B cell (primary cell): ENCODE measurements around the gene NPHP4. TPM values are rescaled to one million over a fixed set of nuclear protein-coding genes. Genes with fewer than 3 reads are reported as not detected.

ENCODE experiments used
- ATAC-seq: fragments of 200-7000 bp; cut with Tn5 transposase; one replicate; pipeline ENCODE4 v1.10.0; 2021; ENCODE audit warnings: low read depth, mild to moderate bottlenecking, moderate number of reproducible peaks, moderate library complexity
- CTCF ChIA-PET: fragments of 350-600 bp; sonication (Branson Sonifier 250); formaldehyde crosslinking; loops from one replicate; lab custom pipeline; 2021; ENCODE audit warnings: antibody characterized with exemption, inconsistent platforms; lab: Charles Lee
- POLR2A ChIA-PET: fragments of 350-600 bp; sonication (Branson Sonifier 250); formaldehyde crosslinking; loops from one replicate; lab custom pipeline; 2021; ENCODE audit warnings: antibody characterized with exemption; lab: Charles Lee
- DNase-seq: peaks from one replicate; pipeline ENCODE4 v3.0.0; 2013
- H2AFZ ChIP-seq: 2 replicates; pipeline ENCODE4 v1.6.1; 2012; ENCODE audit warnings: mild to moderate bottlenecking, low read depth, low read length; ENCODE audit not compliant: insufficient read depth, poor library complexity, severe bottlenecking
- H3K27ac ChIP-seq, 2 donors: 1 replicate in 1 of 2; 2 replicates in 1 of 2; pipeline ENCODE4 v1.5.1; 2012 to 2013; ENCODE audit warnings: low read length in 2 of 2, mild to moderate bottlenecking in 2 of 2, moderate library complexity in 1 of 2
- H3K27me3 ChIP-seq, 4 experiments: fragments of 200-600 bp in 1 of 4; sonication (generic) in 1 of 4; replicated peaks in 1 of 4; 1 replicate in 2 of 4; 2 replicates in 2 of 4; pipeline versions ENCODE4 v1.6.1 to v1.7.0; 2013 to 2016; ENCODE audit warnings: low read length in 3 of 4, mild to moderate bottlenecking in 2 of 4, mixed read lengths in 1 of 4, moderate library complexity in 1 of 4; ENCODE audit not compliant: insufficient read depth in 4 of 4, control insufficient read depth in 3 of 4; ENCODE audit errors: control extremely low read depth in 1 of 4
- H3K36me3 ChIP-seq, 2 experiments: replicated peaks in 1 of 2; 1 replicate in 1 of 2; 2 replicates in 1 of 2; pipeline versions ENCODE4 v1.6.1 to v1.7.1; 2013; ENCODE audit warnings: low read length in 1 of 2; ENCODE audit not compliant: insufficient read depth in 2 of 2, control insufficient read depth in 1 of 2; ENCODE audit errors: control extremely low read depth in 1 of 2, extremely low read depth in 1 of 2
- H3K4me1 ChIP-seq, 2 donors: fragments of 200-600 bp in 1 of 2; sonication (generic) in 1 of 2; 1 replicate in 1 of 2; 2 replicates in 1 of 2; pipeline versions ENCODE4 v1.5.1 to v1.6.1; 2013 to 2017; ENCODE audit warnings: low read length in 2 of 2; ENCODE audit not compliant: control insufficient read depth in 2 of 2, insufficient read depth in 2 of 2
- H3K4me2 ChIP-seq: replicated peaks from 2 replicates; pipeline ENCODE3; 2012; ENCODE audit warnings: mild to moderate bottlenecking, low read depth, low read length; ENCODE audit not compliant: poor library complexity, severe bottlenecking
- H3K4me3 ChIP-seq, 5 experiments: fragments of 200-600 bp in 1 of 5; sonication (generic) in 1 of 5; 1 replicate in 3 of 5; 2 replicates in 2 of 5; pipeline versions ENCODE4 v1.5.1 to v1.7.0; 2011 to 2016; ENCODE audit warnings: low read length in 4 of 5, mild to moderate bottlenecking in 4 of 5, low read depth in 2 of 5, control low read depth in 1 of 5, moderate library complexity in 1 of 5; ENCODE audit not compliant: insufficient read depth in 1 of 5; ENCODE audit errors: control extremely low read depth in 1 of 5, extremely low read depth in 1 of 5
- H3K79me2 ChIP-seq: fragments of 200-600 bp; sonication (generic); one replicate; pipeline ENCODE4 v1.6.0; 2016; ENCODE audit warnings: low read length; ENCODE audit not compliant: control insufficient read depth, insufficient read depth
- H3K9ac ChIP-seq: fragments of 200-600 bp; sonication (generic); 2 replicates; pipeline ENCODE4 v1.6.1; 2017; ENCODE audit warnings: mild to moderate bottlenecking, low read length, moderate library complexity
- H3K9me3 ChIP-seq, 3 donors: one replicate each; pipeline versions ENCODE4 v1.6.1 to v1.7.1; 2013; ENCODE audit warnings: low read length in 2 of 3; ENCODE audit not compliant: control insufficient read depth in 2 of 3, insufficient read depth in 1 of 3; ENCODE audit errors: control extremely low read depth in 1 of 3
- H4K20me1 ChIP-seq: 2 replicates; pipeline ENCODE4 v1.6.0; 2012; ENCODE audit warnings: mild to moderate bottlenecking, low read length; ENCODE audit not compliant: insufficient read depth, control insufficient read depth, poor library complexity, severe bottlenecking
- H3K27ac Mint-ChIP-seq: one replicate; pipeline ENCODE4 v1.8.0; 2021; ENCODE audit warnings: mixed read lengths
- H3K27me3 Mint-ChIP-seq: one replicate; pipeline ENCODE4 v1.8.0; 2021; ENCODE audit warnings: mixed read lengths
- H3K4me1 Mint-ChIP-seq: one replicate; pipeline ENCODE4 v1.8.0; 2021; ENCODE audit warnings: mixed read lengths
- H3K4me3 Mint-ChIP-seq: one replicate; pipeline ENCODE4 v1.8.0; 2021; ENCODE audit warnings: mixed read lengths
- H3K9me3 Mint-ChIP-seq: one replicate; pipeline ENCODE4 v1.8.0; 2022; ENCODE audit warnings: mixed read lengths; ENCODE audit not compliant: insufficient read depth
- CTCF ChIP-seq: fragments of 200-600 bp; IDR thresholded peaks from one replicate; pipeline ENCODE4 v1.8.0; 2022; ENCODE audit warnings: antibody characterized with exemption, mild to moderate bottlenecking
- EZH2 ChIP-seq: IDR thresholded peaks from 2 replicates; pipeline ENCODE4 v1.6.1; 2012; ENCODE audit warnings: borderline replicate concordance, low read depth, mild to moderate bottlenecking, moderate library complexity, low read length; ENCODE audit not compliant: insufficient read depth, poor library complexity, severe bottlenecking
- WGBS: methylation state at CpG from one replicate; pipeline ENCODE4 v1.1.5; 2013; ENCODE audit warnings: missing lambda C conversion rate; ENCODE audit not compliant: insufficient coverage; 5-methylcytosine and 5-hydroxymethylcytosine counted together
- intact Hi-C: fragments of 100-400 bp; cut with micrococcal nuclease; formaldehyde crosslinking; loops from one replicate; pipeline ENCODE4 v1.10.0; 2022
- polyA plus RNA-seq: library from polyadenylated mRNA; depleted of rRNA; stranded (reverse); fragments of >200 nt; gene quantifications from 2 replicates; pipeline ENCODE4 v1.2.3, GENCODE V29; 2012
- total RNA-seq, 2 donors: library from RNA; stranded (reverse); fragments of 120-200 nt in 1 of 2; gene quantifications; 1 replicate in 1 of 2; 2 replicates in 1 of 2; pipeline versions ENCODE4 v1.2.3 to v1.2.4, GENCODE V29; 2013 to 2022

NPHP4 gene
- total and polyA plus RNA-seq, 2 donors (not counting 1 experiment from before 2014, with no cell fraction given) = 6.5 to 14.8 TPM

GRCh38 chr1:5910276-5910620 is 82.0 kb downstream of the NPHP4 start:
- Mint-ChIP-seq H3K27ac (no peak overlapping the region), H3K9me3 (no peaks in the 10 kb centered on the region), H3K4me3 (no peak overlapping the region), H3K27me3 (no peaks in the 10 kb centered on the region), H3K4me1 (no peaks in the 10 kb centered on the region)
- Histone ChIP-seq H4K20me1 (no peaks in the 10 kb centered on the region), H2AFZ (no peak overlapping the region), H3K4me3 (no peak overlapping the region), H3K79me2 (no peaks in the 10 kb centered on the region), H3K36me3 (no peaks in the 10 kb centered on the region), H3K4me2 (no peak overlapping the region), H3K9ac (no peak overlapping the region), H3K27me3 (no peaks in the 10 kb centered on the region), H3K4me1 (no peaks in the 10 kb centered on the region), H3K27ac (no peak overlapping the region), H3K9me3 (no peaks in the 10 kb centered on the region)
- ATAC-seq (no peak), DNase-seq (no peak)
- TF ChIP-seq CTCF = no peak
- TF ChIP-seq EZH2 = no peak
- intact Hi-C loops = no loop called here
- whole genome bisulfite sequencing = 93% methylated on average over 11 of the region's 11 CpGs
- POLR2A ChIA-PET = no interaction called here
- CTCF ChIA-PET = no interaction called here

- no peak overlapping the region for H2AFZ ChIP-seq
- Mint-ChIP-seq H3K9me3 (no peaks in the 10 kb centered on the region), H3K4me1 (no peaks in the 10 kb centered on the region), H3K27ac (no peak overlapping the region), H3K27me3 (no peaks in the 10 kb centered on the region), H3K4me3 (no peak overlapping the region)
- DNase-seq (no peak), ATAC-seq (no peak)
- H3K27me3 ChIP-seq = no peaks in the 10 kb centered on the region
- TF ChIP-seq CTCF (no peak), EZH2 (no peak)
- 97% methylated on average over 14 of the region's 14 CpGs for whole genome bisulfite sequencing
- no peaks in the 10 kb centered on the region for H3K9me3 ChIP-seq
- CTCF ChIA-PET = no interaction called here
- H3K4me1 ChIP-seq = no peaks in the 10 kb centered on the region
- H3K36me3 ChIP-seq = no peaks in the 10 kb centered on the region
- no peak overlapping the region for H3K9ac ChIP-seq
- POLR2A ChIA-PET = no interaction called here
- no peaks in the 10 kb centered on the region for H4K20me1 ChIP-seq
- H3K79me2 ChIP-seq = no peaks in the 10 kb centered on the region
- H3K4me3 ChIP-seq = no peak overlapping the region
- intact Hi-C loops = no loop called here
- H3K4me2 ChIP-seq = no peak overlapping the region
- no peak overlapping the region for H3K27ac ChIP-seq
Measured at GRCh38 chr1:5909576-5910275, 82.5 kb downstream of the NPHP4 start.
